Caco-2 (cell line): ENCODE measurements around the gene TAP1. TPM values are rescaled to one million over a fixed set of nuclear protein-coding genes. Genes with fewer than 3 reads are reported as not detected.

Source experiments
- BruUV-seq: library from RNA; stranded (reverse); fragments of 400-500 nt; replicated peaks from 2 replicates; lab custom pipeline; 2021; lab: Mats Ljungman, UMichigan
- CTCF ChIA-PET: fragments of 300-600 bp; sonication (Branson Sonifier 250); formaldehyde crosslinking; loops from one replicate; lab custom pipeline; 2022; ENCODE audit warnings: antibody characterized with exemption; lab: Charles Lee
- POLR2A ChIA-PET: fragments of 300-600 bp; sonication (Branson Sonifier 250); formaldehyde crosslinking; loops from one replicate; lab custom pipeline; 2022; ENCODE audit warnings: antibody characterized with exemption; lab: Charles Lee
- DNase-seq, 2 experiments: peaks; one replicate each; pipeline versions ENCODE4 v3.0.0 to v3.0.0-alpha.2; 2020 to 2022
- H3K27me3 ChIP-seq: replicated peaks from 2 replicates; pipeline ENCODE4 v1.6.0; 2011; ENCODE audit warnings: low read length; ENCODE audit not compliant: control insufficient read depth, insufficient read depth
- H3K36me3 ChIP-seq: 2 replicates; pipeline ENCODE4 v1.5.1; 2011; ENCODE audit warnings: low read length; ENCODE audit not compliant: control insufficient read depth, insufficient read depth
- H3K4me1 ChIP-seq: fragments of 250-450 bp; sonication (Bioruptor Pico); 2 replicates; pipeline ENCODE4 v1.5.1; 2020; ENCODE audit warnings: mild to moderate bottlenecking
- H3K4me3 ChIP-seq: 2 replicates; pipeline ENCODE4 v1.5.1; 2011; ENCODE audit warnings: low read depth, mild to moderate bottlenecking, control low read depth, low read length
- H3K9me3 ChIP-seq: fragments of 250-450 bp; sonication (Bioruptor Pico); 2 replicates; pipeline ENCODE4 v1.5.1; 2020; ENCODE audit warnings: mild to moderate bottlenecking, moderate library complexity
- H3K27ac Mint-ChIP-seq: one replicate; pipeline ENCODE4 v1.8.0; 2022; ENCODE audit warnings: mixed read lengths; ENCODE audit not compliant: unreplicated experiment
- H3K27me3 Mint-ChIP-seq: one replicate; pipeline ENCODE4 v1.8.0; 2022; ENCODE audit warnings: mixed read lengths; ENCODE audit not compliant: insufficient read depth, unreplicated experiment
- H3K36me3 Mint-ChIP-seq: one replicate; pipeline ENCODE4 v1.8.0; 2022; ENCODE audit warnings: mild to moderate bottlenecking, mixed read lengths; ENCODE audit not compliant: insufficient read depth, unreplicated experiment
- H3K4me1 Mint-ChIP-seq: one replicate; pipeline ENCODE4 v1.8.0; 2022; ENCODE audit warnings: low read depth, mixed read lengths; ENCODE audit not compliant: unreplicated experiment
- H3K4me3 Mint-ChIP-seq: one replicate; pipeline ENCODE4 v1.8.0; 2022; ENCODE audit warnings: mild to moderate bottlenecking, moderate library complexity, mixed read lengths; ENCODE audit not compliant: unreplicated experiment
- H3K9me3 Mint-ChIP-seq: one replicate; pipeline ENCODE4 v1.8.0; 2022; ENCODE audit warnings: mixed read lengths; ENCODE audit not compliant: unreplicated experiment
- intact Hi-C: fragments of 100-400 bp; cut with micrococcal nuclease; formaldehyde crosslinking; loops from one replicate; pipeline ENCODE4 v1.10.0; 2022; ENCODE audit not compliant: unreplicated experiment
- total RNA-seq: library from RNA; stranded (reverse); gene quantifications from 2 replicates; pipeline ENCODE4 v1.2.3, GENCODE V29; 2022
- TF ChIP-seq, protein P1 (sequence below), 2 experiments: fragments of 200-600 bp in 1 of 2; IDR thresholded peaks; 1 replicate in 1 of 2; 2 replicates in 1 of 2; pipeline versions ENCODE4 v1.5.1 to v1.8.0; 2011 to 2022; ENCODE audit warnings: antibody characterized with exemption in 1 of 2, control low read depth in 1 of 2, inconsistent platforms in 1 of 2, low read depth in 1 of 2, low read length in 1 of 2, mild to moderate bottlenecking in 1 of 2, moderate library complexity in 1 of 2; ENCODE audit not compliant: insufficient read depth in 1 of 2, severe bottlenecking in 1 of 2, unreplicated experiment in 1 of 2

Gene TAP1
- total RNA-seq, 1 experiment from 2014 or later: 3.7 TPM

DNA sequence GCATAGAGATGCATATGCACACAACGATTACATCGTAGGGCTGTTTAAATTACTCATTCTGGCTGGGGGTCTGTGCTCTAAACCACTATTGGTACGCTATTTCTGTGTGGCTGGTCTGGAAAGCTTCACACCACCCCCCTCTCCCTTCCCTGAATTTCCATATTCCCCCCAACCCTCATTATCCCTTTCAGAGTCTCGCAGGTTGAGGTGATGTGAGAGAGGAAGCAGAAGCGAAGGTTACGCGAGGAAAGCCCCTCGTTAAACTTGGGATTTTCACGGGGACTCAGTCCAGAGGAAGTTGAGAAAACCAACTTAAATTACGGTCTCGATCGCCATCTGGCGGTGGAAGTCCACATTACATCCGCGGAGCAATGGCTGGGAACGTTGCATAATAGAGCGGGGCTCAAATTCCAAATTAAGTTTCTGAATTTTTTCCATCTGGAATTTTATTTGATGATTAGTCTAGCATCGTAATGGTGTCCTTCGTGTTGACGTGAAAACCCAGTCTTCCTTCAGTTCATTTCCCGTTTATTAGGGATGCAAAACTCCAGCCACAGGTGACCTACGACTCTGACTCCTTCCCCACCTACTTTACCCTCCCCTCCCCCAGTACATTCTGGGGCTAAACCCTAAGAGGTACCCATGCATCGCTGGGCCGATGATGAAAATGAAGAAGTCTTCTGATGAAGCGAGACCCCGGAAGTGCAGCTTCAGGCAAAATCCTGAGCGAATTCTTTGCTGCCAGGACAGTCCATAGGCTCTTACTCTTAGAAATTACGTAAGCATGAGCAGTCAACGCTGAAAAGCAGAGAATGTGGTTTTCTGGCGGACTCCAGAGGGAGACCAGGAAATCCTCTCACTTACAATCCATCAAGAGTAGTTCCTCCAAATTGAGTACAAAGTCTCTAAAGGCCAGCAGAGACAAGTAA lies 56.4 kb downstream of the TAP1 start:
- Histone ChIP-seq H3K4me3 (no peak overlapping the region), H3K4me1 (no peaks in the 10 kb centered on the region), H3K27me3 (no peaks in the 10 kb centered on the region), H3K9me3 (0 out of 2 replicates have a peak, but pooled peaks cover under 1% of the 10 kb centered on the region), H3K36me3 (no peaks in the 10 kb centered on the region)
- Mint-ChIP-seq H3K27me3 (peaks cover 25% of the 10 kb centered on the region), H3K4me1 (no peaks in the 10 kb centered on the region), H3K36me3 (no peaks in the 10 kb centered on the region), H3K9me3 (no peaks in the 10 kb centered on the region), H3K4me3 (peak overlapping the region; percentile 56), H3K27ac (no peak overlapping the region)
- CTCF ChIA-PET: no interaction called here
- POLR2A ChIA-PET: no interaction called here
- intact Hi-C loops: loop anchor here (1.0 to 10.0 kb wide), 3 partner anchors 71 to 552 kb away; no protein-coding TSS in a partner anchor
- BruUV-seq: no TSS peak
- DNase-seq: peak; percentile 63 to 73
- TF ChIP-seq, protein P1, sequence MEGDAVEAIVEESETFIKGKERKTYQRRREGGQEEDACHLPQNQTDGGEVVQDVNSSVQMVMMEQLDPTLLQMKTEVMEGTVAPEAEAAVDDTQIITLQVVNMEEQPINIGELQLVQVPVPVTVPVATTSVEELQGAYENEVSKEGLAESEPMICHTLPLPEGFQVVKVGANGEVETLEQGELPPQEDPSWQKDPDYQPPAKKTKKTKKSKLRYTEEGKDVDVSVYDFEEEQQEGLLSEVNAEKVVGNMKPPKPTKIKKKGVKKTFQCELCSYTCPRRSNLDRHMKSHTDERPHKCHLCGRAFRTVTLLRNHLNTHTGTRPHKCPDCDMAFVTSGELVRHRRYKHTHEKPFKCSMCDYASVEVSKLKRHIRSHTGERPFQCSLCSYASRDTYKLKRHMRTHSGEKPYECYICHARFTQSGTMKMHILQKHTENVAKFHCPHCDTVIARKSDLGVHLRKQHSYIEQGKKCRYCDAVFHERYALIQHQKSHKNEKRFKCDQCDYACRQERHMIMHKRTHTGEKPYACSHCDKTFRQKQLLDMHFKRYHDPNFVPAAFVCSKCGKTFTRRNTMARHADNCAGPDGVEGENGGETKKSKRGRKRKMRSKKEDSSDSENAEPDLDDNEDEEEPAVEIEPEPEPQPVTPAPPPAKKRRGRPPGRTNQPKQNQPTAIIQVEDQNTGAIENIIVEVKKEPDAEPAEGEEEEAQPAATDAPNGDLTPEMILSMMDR (IDR thresholded peaks at IDR 0.05; ENCODE audit: insufficient read depth in 1 of 2, low read depth in 1 of 2, low read length in 1 of 2, severe bottlenecking in 1 of 2, unreplicated experiment in 1 of 2): peak; percentile 72 to 90

Other genes with a start within 250 kb of the TAP1 start
- gene HLA-DQA1, start 216.3 kb downstream of the TAP1 start, total RNA-seq: not detected in 2 replicates
- not detected in 2 replicates for gene HLA-DQB1, start 187.0 kb downstream of the TAP1 start, total RNA-seq
- gene HLA-DQA2, start 112.3 kb downstream of the TAP1 start, total RNA-seq: not detected in 2 replicates
- gene HLA-DQB2, start 90.2 kb downstream of the TAP1 start, total RNA-seq: not detected in 2 replicates
- 0.61 and 0.65 TPM in 2 replicates for gene HLA-DOB, start 36.7 kb downstream of the TAP1 start, total RNA-seq
- 10.3 and 11.9 TPM in 2 replicates for gene TAP2, start 15.0 kb downstream of the TAP1 start, total RNA-seq
- gene PSMB8, start 9.7 kb downstream of the TAP1 start, total RNA-seq: 3.7 and 3.9 TPM in 2 replicates
- gene PSMB9, start 488 bp upstream of the TAP1 start, total RNA-seq: 1.3 TPM in 1 of 2 replicates, not detected in the other
- gene HLA-DMB, start 87.3 kb upstream of the TAP1 start, total RNA-seq: not detected in 2 replicates
- gene HLA-DMA, start 99.4 kb upstream of the TAP1 start, total RNA-seq: 1.6 and 2.1 TPM in 2 replicates
- 199 and 200 TPM in 2 replicates for gene BRD2, start 114.9 kb upstream of the TAP1 start, total RNA-seq
- gene HLA-DOA, start 155.9 kb upstream of the TAP1 start, total RNA-seq: not detected in 2 replicates
- not detected in 2 replicates for gene HLA-DPA1, start 219.9 kb upstream of the TAP1 start, total RNA-seq
- gene HLA-DPB1, start 222.3 kb upstream of the TAP1 start, total RNA-seq: not detected in 2 replicates